Mucosa of gallbladder (tissue), 1 donor: ENCODE results near the gene STXBP3. TPM values are rescaled to one million over a fixed set of nuclear protein-coding genes. Genes with fewer than 3 reads are reported as not detected.

ENCODE experiments used
- DNase-seq: peaks from one replicate; pipeline ENCODE4 v3.0.0-alpha.2; 2020; ENCODE audit warnings: low spot score
- total RNA-seq: library from RNA; stranded (reverse); gene quantifications from one replicate; pipeline ENCODE4 v1.2.1, GENCODE V29; 2021
- donor health status: DM: no; HTN: no; CAD: no.

STXBP3 gene
- total RNA-seq, 1 donor from 2014 or later: 73.8 TPM

DNA sequence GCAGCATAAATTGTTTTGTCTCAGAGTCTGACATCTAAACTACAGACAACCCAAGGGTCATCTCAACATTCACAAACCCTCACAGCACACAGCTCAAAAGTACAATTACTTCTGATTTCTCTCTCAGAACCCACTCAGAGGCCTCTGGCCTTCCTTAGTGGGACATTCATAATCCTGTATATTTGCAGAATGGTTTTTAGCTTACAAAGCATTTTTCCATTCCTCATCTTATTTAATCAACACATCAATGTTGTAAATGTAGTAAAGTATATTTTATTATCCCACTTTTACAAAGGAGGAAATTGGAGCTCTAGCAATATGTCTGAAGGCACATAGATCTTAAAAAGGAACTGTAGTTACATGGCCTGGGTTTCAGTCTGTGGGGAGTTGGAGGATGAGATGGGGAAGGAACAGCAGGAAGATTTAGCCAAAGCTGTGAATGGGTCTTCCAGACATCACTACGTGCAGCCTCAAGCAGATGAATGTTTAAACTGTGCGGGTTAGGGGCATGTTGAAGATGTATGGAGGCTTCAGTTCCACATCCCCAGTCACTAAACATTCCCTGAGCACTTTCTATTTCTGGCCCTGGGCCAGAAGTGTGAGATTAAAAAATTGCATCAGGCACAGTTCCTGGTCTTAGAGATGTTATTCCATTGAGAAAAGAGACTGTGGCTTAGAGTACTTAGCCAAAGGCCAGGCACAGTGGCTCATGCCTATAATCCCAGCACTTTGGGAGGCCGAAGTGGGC, 97.1 kb downstream of the STXBP3 start:
- no peak for DNase-seq

DNA sequence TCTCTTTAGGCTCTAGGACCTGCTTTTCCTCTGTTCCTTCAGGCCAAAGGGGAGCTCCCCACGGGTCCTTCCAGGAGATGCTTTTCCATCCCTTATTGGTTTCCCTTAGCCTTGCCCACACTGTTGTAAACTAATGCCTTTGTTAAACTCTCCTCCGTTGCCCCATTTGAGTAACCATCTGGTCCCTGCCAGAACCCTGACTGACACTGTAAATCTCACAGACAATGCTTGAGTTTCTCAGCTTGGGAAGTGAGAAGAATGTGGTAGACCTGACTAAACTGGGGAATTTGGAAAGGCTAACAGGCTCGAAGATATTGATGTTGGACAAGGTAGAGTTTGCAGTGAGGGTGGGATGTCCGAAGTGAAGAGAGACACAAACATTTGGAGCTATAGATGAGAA, 99.0 kb downstream of the STXBP3 start:
- no peak for DNase-seq

DNA sequence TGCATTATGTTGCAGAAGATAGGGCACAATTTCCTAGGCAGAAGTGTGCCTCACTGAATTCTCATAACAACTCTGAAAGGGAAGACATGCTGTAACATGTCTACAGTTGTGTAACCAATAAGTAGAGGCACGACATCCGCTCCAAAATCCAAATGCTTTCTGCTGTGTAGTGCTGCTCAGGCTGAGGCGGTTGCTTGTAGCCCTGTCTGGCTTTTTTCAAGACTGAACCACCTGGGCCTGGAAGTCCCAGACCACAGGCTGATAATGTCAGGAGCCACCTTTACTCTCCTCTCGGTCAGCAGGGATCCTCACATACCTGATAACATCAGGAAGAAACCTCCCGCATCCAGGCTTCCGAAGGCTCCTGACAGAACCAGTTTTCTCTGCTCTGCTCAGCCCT, 99.5 kb downstream of the STXBP3 start:
- DNase-seq: no peak

DNA sequence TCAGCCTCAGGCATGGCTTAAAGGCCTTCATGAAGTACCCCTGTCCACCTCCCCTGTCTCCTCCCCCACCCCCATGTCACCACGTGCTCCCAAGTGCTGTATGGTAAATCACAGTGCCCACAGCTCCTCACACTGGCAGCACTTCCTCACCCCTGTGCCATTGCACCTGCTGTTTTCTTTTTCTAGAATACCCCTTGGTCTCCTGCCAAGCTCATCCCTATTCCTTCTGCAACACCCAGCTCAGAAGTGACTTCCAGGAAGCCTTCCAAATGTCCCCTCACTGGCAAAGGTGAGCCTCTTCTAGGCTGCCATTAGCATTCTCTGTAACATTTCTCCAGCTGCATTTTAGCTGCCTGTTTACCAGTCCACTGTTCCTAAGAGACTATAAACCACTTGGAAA, 101.0 kb downstream of the STXBP3 start:
- no peak for DNase-seq

DNA sequence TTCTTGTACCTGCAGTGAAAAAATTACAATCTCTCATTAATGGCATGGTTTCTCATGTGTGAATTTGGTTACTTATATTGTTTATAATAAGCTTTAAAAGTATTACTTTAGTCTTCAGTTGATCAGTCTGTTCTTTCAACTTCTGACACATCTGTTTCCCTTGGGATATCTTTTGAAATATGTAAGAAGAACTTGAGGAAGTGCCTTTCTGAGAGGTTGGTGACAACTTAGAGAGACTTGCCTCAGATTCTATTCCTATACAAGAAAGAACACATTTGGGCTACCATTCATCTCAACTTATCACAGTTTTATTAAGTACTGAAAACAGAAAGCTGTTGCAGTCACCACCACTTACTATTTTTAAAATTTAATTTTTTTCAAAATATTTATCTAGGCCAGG, 102.3 kb downstream of the STXBP3 start:
- no peak for DNase-seq

DNA sequence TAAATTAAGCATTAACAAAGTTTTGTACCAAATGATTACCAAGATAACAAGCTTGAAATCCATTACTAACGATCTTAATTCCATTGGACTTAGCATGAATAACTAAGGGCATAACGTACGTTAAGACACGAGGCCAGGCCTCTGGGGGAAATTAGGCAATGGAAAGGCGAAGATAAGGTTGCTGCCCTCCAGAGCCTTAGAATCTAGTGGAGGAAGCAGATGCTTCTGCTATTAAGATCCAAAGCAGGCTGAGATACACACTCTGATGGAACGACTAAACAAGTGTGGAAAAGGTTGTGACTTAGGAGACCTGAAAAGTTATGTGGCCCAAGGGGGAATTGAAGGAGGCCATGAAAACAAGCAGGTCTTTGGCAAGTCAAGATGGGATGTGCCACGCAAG, 104.5 kb downstream of the STXBP3 start:
- no peak for DNase-seq

DNA sequence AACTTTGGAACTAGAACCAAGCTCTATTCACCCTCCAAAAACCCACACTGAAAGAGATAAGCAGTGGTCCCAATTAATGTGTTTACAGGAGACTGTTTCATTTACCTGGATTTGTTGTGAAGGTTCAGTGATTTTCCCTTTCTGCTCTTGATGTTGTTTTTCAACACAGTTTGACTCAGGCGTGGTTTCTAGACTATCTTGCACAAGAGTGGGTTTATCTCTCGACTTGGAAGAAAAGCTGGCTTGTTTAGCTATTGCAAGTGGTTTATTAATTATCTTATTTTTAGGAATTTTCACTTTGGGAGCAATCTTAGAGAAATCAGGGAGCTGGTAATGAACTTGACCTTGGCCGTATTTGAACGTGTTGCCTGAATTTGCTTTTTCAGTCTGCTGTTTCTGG, 105.1 kb downstream of the STXBP3 start:
- no peak for DNase-seq

DNA sequence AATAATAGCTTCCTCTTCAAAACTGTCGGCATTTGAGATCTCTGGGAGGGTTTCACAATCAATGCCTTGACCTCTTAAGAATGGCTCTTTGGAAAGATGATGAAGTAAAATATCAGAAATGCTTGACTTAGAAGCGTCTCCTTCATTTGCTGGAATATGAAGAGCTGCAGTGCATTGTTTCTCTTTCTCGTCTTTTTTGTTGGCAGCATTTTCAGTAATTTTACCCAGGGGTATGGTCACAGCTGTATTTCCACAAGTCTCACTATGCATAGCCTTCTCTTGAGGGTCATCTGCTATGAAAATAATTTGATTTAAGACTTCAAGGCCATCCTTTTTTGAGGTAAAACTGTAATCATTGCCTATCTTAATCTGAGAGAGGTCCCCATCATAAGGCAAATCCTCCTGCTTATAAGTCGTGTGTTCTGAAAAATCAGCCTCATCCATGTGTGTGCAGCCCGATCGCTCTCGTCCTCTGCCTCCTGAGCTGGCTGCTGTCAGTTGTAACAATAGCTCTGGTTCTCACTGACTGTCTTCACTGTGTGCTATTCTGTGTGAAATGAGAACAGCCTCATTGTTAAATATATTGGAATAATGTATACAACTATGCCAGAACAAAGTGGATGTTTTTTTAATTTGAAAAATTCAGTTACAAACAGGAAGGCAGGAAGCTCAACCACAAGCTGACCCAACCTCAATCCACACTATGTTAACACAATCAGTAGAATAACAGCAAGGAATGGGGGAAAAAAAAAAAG, 105.9 kb downstream of the STXBP3 start:
- DNase-seq: no peak

DNA sequence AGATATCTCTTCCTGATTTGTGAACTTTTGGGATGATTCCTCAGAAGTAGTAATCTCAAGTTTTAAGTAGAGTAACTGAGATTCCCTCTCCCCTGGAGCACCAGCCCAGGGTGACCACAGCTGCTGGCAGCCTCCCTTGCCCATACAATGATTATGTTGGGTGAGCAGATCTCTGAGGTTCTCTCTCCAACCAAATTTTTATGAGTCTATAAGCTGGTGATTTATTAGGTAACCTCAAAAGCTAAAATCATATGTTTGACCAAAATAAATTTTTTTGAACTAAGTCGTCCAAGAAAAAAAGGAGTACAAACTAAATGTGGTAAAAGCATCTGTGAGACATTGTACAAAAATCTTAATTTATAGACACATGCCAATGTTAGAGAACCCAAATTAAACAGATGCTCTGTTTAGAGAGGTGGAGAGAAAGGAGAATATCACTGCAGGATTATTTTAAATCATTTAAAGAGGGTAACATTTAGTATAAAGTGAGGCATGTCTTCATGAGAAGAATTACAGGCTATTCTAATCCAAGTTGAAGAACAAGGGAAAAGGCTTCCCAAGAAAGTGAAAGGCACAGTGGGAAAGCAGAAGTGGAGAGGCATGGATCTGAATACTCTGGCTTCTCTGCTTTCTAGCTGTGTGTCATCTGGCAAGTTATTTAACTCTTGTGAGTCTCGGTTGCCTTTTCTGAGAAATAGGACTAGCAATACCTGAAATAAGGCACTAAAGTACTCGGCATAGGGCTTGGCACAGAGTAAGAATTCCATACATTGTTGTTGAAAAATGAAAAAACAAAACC, 107.9 kb downstream of the STXBP3 start:
- no peak for DNase-seq

DNA sequence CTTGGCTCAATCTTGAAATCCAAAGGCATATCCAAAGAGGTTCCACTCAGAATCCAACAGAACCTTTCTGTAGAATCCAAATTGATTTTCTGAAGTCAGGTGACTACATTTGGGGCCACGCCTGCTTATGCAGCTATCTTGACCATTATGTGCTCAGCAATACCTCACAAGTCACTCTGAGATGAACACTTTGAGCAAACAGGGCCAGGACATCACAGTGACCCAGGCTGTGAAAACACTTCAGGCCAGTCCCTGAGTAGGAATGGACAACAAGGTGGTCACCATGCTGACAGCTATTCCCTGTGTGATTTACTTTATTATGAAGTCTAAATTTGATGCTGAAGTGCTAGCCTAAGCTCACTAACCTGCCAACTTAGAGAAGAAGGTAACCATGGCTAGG, 110.5 kb downstream of the STXBP3 start, which contains the start of gene AKNAD1:
TSS of gene AKNAD1 (minus strand) at position 101 of the 400 bp plus-strand sequence. CDS start 4,430 bp downstream, outside the sequence.
- DNase-seq: no peak

DNA sequence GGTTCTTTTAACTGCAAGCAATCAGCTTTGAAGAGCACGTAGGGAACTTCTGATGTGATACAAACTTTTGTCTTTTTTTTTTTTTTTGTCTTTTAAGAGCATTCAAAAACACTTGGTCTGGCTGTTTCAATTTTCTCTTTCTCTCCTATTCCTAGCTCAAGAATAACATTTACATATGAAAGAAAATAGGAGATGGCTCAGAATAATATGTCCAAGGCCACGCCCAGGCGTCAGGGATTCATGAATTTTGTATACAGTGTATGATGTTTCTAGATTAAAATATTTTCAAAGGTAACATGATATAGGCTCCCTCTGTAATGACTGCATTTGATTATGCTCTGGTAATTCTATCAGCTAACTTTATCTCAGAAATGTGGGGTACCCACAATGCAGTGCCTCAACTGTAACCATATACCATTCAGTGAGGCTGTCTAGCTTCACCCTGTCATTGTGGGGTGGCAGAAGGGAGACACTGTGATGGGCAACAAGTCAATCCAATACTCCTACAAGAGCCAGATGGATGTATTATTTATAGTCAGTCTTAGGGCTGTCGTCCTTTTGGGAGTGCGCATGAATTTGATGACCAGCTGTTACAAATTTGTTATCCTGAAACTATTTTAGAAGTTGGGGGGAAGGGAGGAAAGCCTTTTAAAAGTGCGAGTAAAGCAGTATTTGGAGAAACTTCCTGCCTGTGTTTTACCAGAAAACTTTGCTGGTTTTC, 111.9 kb downstream of the STXBP3 start:
- no peak for DNase-seq

Other genes starting within 250 kb of the STXBP3 start
- gene EEIG2, start 186.6 kb upstream of the STXBP3 start, total RNA-seq: 20.7 TPM
- 7.0 TPM for gene HENMT1, start 85.6 kb upstream of the STXBP3 start, total RNA-seq
- 35.3 TPM for gene PRPF38B, start 54.4 kb upstream of the STXBP3 start, total RNA-seq
- not detected for gene FNDC7, start 33.8 kb upstream of the STXBP3 start, total RNA-seq
- gene AKNAD1, start 110.4 kb downstream of the STXBP3 start, total RNA-seq: 0.37 TPM
- gene GPSM2, start 130.3 kb downstream of the STXBP3 start, total RNA-seq: 4.6 TPM
- gene CLCC1, start 216.8 kb downstream of the STXBP3 start, total RNA-seq: 40.6 TPM